ENCODE measurements around the gene CNTRL. TPM values are rescaled to one million over a fixed set of nuclear protein-coding genes. Genes with fewer than 3 reads are reported as not detected.
A peak's percentile ranks its signal among the peaks of the same experiment; 100 is the strongest.

CNTRL gene, protein sequence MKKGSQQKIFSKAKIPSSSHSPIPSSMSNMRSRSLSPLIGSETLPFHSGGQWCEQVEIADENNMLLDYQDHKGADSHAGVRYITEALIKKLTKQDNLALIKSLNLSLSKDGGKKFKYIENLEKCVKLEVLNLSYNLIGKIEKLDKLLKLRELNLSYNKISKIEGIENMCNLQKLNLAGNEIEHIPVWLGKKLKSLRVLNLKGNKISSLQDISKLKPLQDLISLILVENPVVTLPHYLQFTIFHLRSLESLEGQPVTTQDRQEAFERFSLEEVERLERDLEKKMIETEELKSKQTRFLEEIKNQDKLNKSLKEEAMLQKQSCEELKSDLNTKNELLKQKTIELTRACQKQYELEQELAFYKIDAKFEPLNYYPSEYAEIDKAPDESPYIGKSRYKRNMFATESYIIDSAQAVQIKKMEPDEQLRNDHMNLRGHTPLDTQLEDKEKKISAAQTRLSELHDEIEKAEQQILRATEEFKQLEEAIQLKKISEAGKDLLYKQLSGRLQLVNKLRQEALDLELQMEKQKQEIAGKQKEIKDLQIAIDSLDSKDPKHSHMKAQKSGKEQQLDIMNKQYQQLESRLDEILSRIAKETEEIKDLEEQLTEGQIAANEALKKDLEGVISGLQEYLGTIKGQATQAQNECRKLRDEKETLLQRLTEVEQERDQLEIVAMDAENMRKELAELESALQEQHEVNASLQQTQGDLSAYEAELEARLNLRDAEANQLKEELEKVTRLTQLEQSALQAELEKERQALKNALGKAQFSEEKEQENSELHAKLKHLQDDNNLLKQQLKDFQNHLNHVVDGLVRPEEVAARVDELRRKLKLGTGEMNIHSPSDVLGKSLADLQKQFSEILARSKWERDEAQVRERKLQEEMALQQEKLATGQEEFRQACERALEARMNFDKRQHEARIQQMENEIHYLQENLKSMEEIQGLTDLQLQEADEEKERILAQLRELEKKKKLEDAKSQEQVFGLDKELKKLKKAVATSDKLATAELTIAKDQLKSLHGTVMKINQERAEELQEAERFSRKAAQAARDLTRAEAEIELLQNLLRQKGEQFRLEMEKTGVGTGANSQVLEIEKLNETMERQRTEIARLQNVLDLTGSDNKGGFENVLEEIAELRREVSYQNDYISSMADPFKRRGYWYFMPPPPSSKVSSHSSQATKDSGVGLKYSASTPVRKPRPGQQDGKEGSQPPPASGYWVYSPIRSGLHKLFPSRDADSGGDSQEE (N-terminal part only)
- total RNA-seq (2021) = 11.6 and 14.2 TPM in 2 replicates
- long read RNA-seq, transcript CNTRL-204 (18 exons, 3,372 nt) = major isoform, 11 of 76 reads
- long read RNA-seq, partial matches to known transcripts = 53 of 76 reads
- long read RNA-seq, other reads (novel, unspliced or antisense) = 12 of 76 reads

GRCh38 chr9:121074370-121075250 is at the start of gene CNTRL:
CNTRL (plus strand) TSS chr9:121074955; CDS start chr9:121088327, 13,372 bp downstream.
- no peaks in the 10 kb centered on the region for H3K4me1 ChIP-seq (ENCODE audit: insufficient read depth, low read length)
- H3K79me1 ChIP-seq (ENCODE audit: insufficient read depth, low read depth, low read length, poor library complexity, severe bottlenecking) = no peaks in the 10 kb centered on the region
- H2AFZ ChIP-seq (ENCODE audit: low read length) = no peak within 1 kb of the TSS
- H3K18ac ChIP-seq (ENCODE audit: insufficient read length, low read depth, low read length) = peak within 1 kb of the TSS; percentile 49
- peak within 1 kb of the TSS; percentile 66 for H3K14ac ChIP-seq (ENCODE audit: insufficient read depth, low read length)
- H3K36me3 Mint-ChIP-seq (ENCODE audit: insufficient read depth in 1 of 3, low read depth in 3 of 3) = no peaks in the 10 kb centered on the region
- no peak for TF ChIP-seq CTCF (conservative IDR thresholded peaks at IDR 0.05)
- H3K9me3 Mint-ChIP-seq = no peaks in the 10 kb centered on the region; a peak in 1 of 5 replicates
- peak within 1 kb of the TSS; percentile 78 to 91 for H3K4me3 Mint-ChIP-seq
- H3K27ac Mint-ChIP-seq = peak within 1 kb of the TSS; percentile 82 to 94 (median 94); a peak in 6 of 7 replicates
- no peak within 1 kb of the TSS for H2BK12ac ChIP-seq (ENCODE audit: insufficient read length, low read depth, low read length)
- no CpG with 5 or more reads among the region's 85 CpGs for WGBS (ENCODE audit: extremely low coverage, insufficient read length, low lambda C conversion rate)
- peak within 1 kb of the TSS; percentile 29 for H3K9ac ChIP-seq (ENCODE audit: extremely low read depth, insufficient read length, low read length)
- peak; percentile 87 for DNase-seq
- H3K56ac ChIP-seq (ENCODE audit: insufficient read length, low read depth, low read length) = no peak within 1 kb of the TSS
- no peak within 1 kb of the TSS for H3K27ac ChIP-seq (ENCODE audit: insufficient read length, low read depth, low read length)
- peaks cover 10% of the 10 kb centered on the region for H3K23me2 ChIP-seq (ENCODE audit: insufficient read length, low read depth, low read length, poor library complexity, severe bottlenecking)
- H3K23ac ChIP-seq (ENCODE audit: insufficient read length, low read depth, low read length) = no peak within 1 kb of the TSS
- peaks cover 72% of the 10 kb centered on the region for H3K27me3 Mint-ChIP-seq (ENCODE audit: low read depth)
- no peak within 1 kb of the TSS for H2BK5ac ChIP-seq (ENCODE audit: insufficient read length, low read length)
- no peak within 1 kb of the TSS for H2BK120ac ChIP-seq (ENCODE audit: low read depth, low read length, poor library complexity, severe bottlenecking)
- no peak within 1 kb of the TSS for H4K8ac ChIP-seq (replicated peaks; ENCODE audit: insufficient read length, low read depth, low read length)
- no peak within 1 kb of the TSS for H4K5ac ChIP-seq (ENCODE audit: insufficient read length, low read depth, low read length)
- peaks cover 15 to 18% of the 10 kb centered on the region in 2 experiments for H3K4me1 Mint-ChIP-seq
- no peak within 1 kb of the TSS for H3T11ph ChIP-seq (ENCODE audit: low read length)
- no peaks in the 10 kb centered on the region for H3K79me2 ChIP-seq (ENCODE audit: insufficient read depth, low read length)
- no peak within 1 kb of the TSS for H4K91ac ChIP-seq (ENCODE audit: insufficient read length, low read depth, low read length)
- no peak within 1 kb of the TSS for H3K4ac ChIP-seq (ENCODE audit: low read depth, low read length)
- no peak within 1 kb of the TSS for H2BK15ac ChIP-seq (ENCODE audit: low read depth, low read length)
- H3K4me2 ChIP-seq (ENCODE audit: insufficient read depth, insufficient read length, low read length) = peak within 1 kb of the TSS; percentile 85
- H3K9me3 ChIP-seq (ENCODE audit: control insufficient read depth, low read depth, low read length) = no peaks in the 10 kb centered on the region
- H3K27me3 ChIP-seq (ENCODE audit: insufficient read depth, low read length) = peaks cover 25% of the 10 kb centered on the region; the same call in 1 of the 2 replicates
- no peaks in the 10 kb centered on the region for H4K20me1 ChIP-seq (ENCODE audit: control insufficient read depth, insufficient read depth, insufficient read length)
- H2BK20ac ChIP-seq (ENCODE audit: low read depth, low read length, poor library complexity, severe bottlenecking) = no peak within 1 kb of the TSS
- H2AK5ac ChIP-seq (ENCODE audit: insufficient read length, low read length) = no peak within 1 kb of the TSS
